H1 (cell line): ENCODE results near the gene IQCC. TPM values are rescaled to one million over a fixed set of nuclear protein-coding genes. Genes with fewer than 3 reads are reported as not detected.

Experiments
- CTCF ChIA-PET: fragments of 300-600 bp; sonication (Branson Sonifier 250); formaldehyde crosslinking; loops from one replicate; lab custom pipeline; 2021; ENCODE audit not compliant: partially characterized antibody; lab: Charles Lee
- POLR2A ChIA-PET: fragments of 300-600 bp; sonication (Branson Sonifier 250); formaldehyde crosslinking; loops from one replicate; lab custom pipeline; 2021; ENCODE audit warnings: inconsistent platforms; ENCODE audit not compliant: partially characterized antibody; lab: Charles Lee
- DNase-seq, 2 experiments: peaks; one replicate each; pipeline versions ENCODE4 v3.0.0 to v3.0.0-alpha.2; 2010 to 2022; ENCODE audit warnings: low spot score in 2 of 2, low read depth in 1 of 2, mixed read lengths in 1 of 2
- FAIRE-seq: peaks from 2 replicates; lab custom pipeline; 2011; peaks lifted over from hg19 to GRCh38; lab: Jason Lieb, UNC
- H2AFZ ChIP-seq: 2 replicates; pipeline ENCODE4 v1.8.1; 2012; ENCODE audit warnings: low read length, inconsistent platforms
- H2AK5ac ChIP-seq: 2 replicates; pipeline ENCODE4 v1.6.1; 2013; ENCODE audit warnings: low read depth, low read length
- H2BK120ac ChIP-seq: replicated peaks from 2 replicates; pipeline ENCODE3; 2013; ENCODE audit warnings: low read depth, low read length, inconsistent platforms
- H2BK12ac ChIP-seq: 2 replicates; pipeline ENCODE4 v1.6.1; 2013; ENCODE audit warnings: low read depth, low read length
- H2BK15ac ChIP-seq: 2 replicates; pipeline ENCODE4 v1.6.1; 2013; ENCODE audit warnings: low read length
- H2BK20ac ChIP-seq: 2 replicates; pipeline ENCODE4 v1.6.1; 2013; ENCODE audit warnings: low read length
- H2BK5ac ChIP-seq: 2 replicates; pipeline ENCODE4 v1.6.1; 2013; ENCODE audit warnings: low read depth, low read length
- H3K14ac ChIP-seq: 2 replicates; pipeline ENCODE4 v1.6.1; 2013; ENCODE audit warnings: inconsistent platforms; ENCODE audit not compliant: insufficient read length
- H3K18ac ChIP-seq: 2 replicates; pipeline ENCODE4 v1.6.1; 2013; ENCODE audit warnings: low read length; ENCODE audit errors: extremely low read depth
- H3K23ac ChIP-seq: 2 replicates; pipeline ENCODE4 v1.6.1; 2013; ENCODE audit warnings: inconsistent platforms; ENCODE audit not compliant: insufficient read length
- H3K23me2 ChIP-seq: 2 replicates; pipeline ENCODE4 v1.6.1; 2013; ENCODE audit warnings: low read depth, low read length
- H3K27ac ChIP-seq: 2 replicates; pipeline ENCODE4 v1.6.1; 2011; ENCODE audit warnings: low read depth, low read length, inconsistent platforms
- H3K27me3 ChIP-seq, 4 experiments: replicated peaks in 1 of 4; 1 replicate in 1 of 4; 2 replicates in 3 of 4; pipeline versions ENCODE4 v1.6.1 to v1.8.1; 2011 to 2013; ENCODE audit warnings: low read length in 3 of 4, mild to moderate bottlenecking in 3 of 4, inconsistent platforms in 2 of 4, mixed read lengths in 2 of 4, moderate library complexity in 1 of 4; ENCODE audit not compliant: control insufficient read depth in 3 of 4, insufficient read depth in 3 of 4; ENCODE audit errors: extremely low read depth in 1 of 4
- H3K36me3 ChIP-seq, 4 experiments: 2 replicates each; pipeline versions ENCODE4 v1.6.1 to v1.8.1; 2011 to 2013; ENCODE audit warnings: mild to moderate bottlenecking in 4 of 4, low read length in 3 of 4, moderate library complexity in 2 of 4, control low read depth in 1 of 4, inconsistent platforms in 1 of 4; ENCODE audit not compliant: insufficient read depth in 4 of 4, control insufficient read depth in 2 of 4
- H3K4ac ChIP-seq: replicated peaks from 2 replicates; pipeline ENCODE3; 2013; ENCODE audit warnings: low read length, low read depth, mixed read lengths, inconsistent platforms; ENCODE audit not compliant: insufficient read length
- H3K4me1 ChIP-seq, 4 experiments: replicated peaks in 1 of 4; 1 replicate in 1 of 4; 2 replicates in 3 of 4; pipeline versions ENCODE4 v1.6.1 to v1.8.1; 2011 to 2013; ENCODE audit warnings: low read length in 3 of 4, inconsistent platforms in 2 of 4, mixed read lengths in 1 of 4; ENCODE audit not compliant: insufficient read depth in 4 of 4, control insufficient read depth in 3 of 4
- H3K4me2 ChIP-seq, 2 experiments: 2 replicates each; pipeline versions ENCODE4 v1.6.1 to v1.8.1; 2011 to 2013; ENCODE audit warnings: low read depth in 2 of 2, low read length in 2 of 2, control low read depth in 1 of 2, inconsistent platforms in 1 of 2, mild to moderate bottlenecking in 1 of 2; ENCODE audit not compliant: insufficient read depth in 1 of 2
- H3K4me3 ChIP-seq, 4 experiments: fragments of 200-600, 300-600 bp in 1 of 4; sonication (generic), shearing (Covaris generic), sonication (Bioruptor Twin) in 1 of 4; 2 replicates each; pipeline versions ENCODE4 v1.5.1 to v1.8.1; 2011 to 2016; ENCODE audit warnings: low read length in 4 of 4, low read depth in 3 of 4, control low read depth in 2 of 4, inconsistent platforms in 2 of 4, mild to moderate bottlenecking in 2 of 4, mixed read lengths in 1 of 4, moderate library complexity in 1 of 4; ENCODE audit not compliant: insufficient read depth in 2 of 4; ENCODE audit errors: extremely low read depth in 1 of 4
- H3K56ac ChIP-seq: replicated peaks from 2 replicates; pipeline ENCODE3; 2013; ENCODE audit warnings: low read depth, mild to moderate bottlenecking, mixed read lengths, low read length, inconsistent platforms; ENCODE audit not compliant: insufficient read length
- H3K79me1 ChIP-seq: 2 replicates; pipeline ENCODE4 v1.6.1; 2013; ENCODE audit warnings: low read depth, low read length, control low read depth
- H3K79me2 ChIP-seq, 2 experiments: 2 replicates each; pipeline versions ENCODE4 v1.6.1 to v1.8.1; 2012 to 2013; ENCODE audit warnings: low read length in 2 of 2, mild to moderate bottlenecking in 2 of 2, inconsistent platforms in 1 of 2; ENCODE audit not compliant: insufficient read depth in 2 of 2, control insufficient read depth in 1 of 2
- H3K9ac ChIP-seq, 4 experiments: replicated peaks in 1 of 4; 1 replicate in 1 of 4; 2 replicates in 3 of 4; pipeline versions ENCODE4 v1.6.1 to v1.8.1; 2011 to 2013; ENCODE audit warnings: low read depth in 3 of 4, low read length in 3 of 4, control low read depth in 2 of 4, mild to moderate bottlenecking in 2 of 4, moderate library complexity in 2 of 4, inconsistent platforms in 1 of 4; ENCODE audit errors: extremely low read depth in 1 of 4
- H3K9me3 ChIP-seq, 2 experiments: 2 replicates each; pipeline versions ENCODE4 v1.6.1 to v1.8.1; 2012 to 2013; ENCODE audit warnings: mild to moderate bottlenecking in 2 of 2, moderate library complexity in 2 of 2, control low read depth in 1 of 2, inconsistent platforms in 1 of 2, low read depth in 1 of 2, low read length in 1 of 2, mixed read lengths in 1 of 2; ENCODE audit not compliant: insufficient read depth in 2 of 2
- H4K20me1 ChIP-seq, 2 experiments: replicated peaks in 1 of 2; 2 replicates each; pipeline versions ENCODE3 to v1.8.1; 2011 to 2013; ENCODE audit warnings: inconsistent platforms in 2 of 2, low read length in 2 of 2, mild to moderate bottlenecking in 1 of 2; ENCODE audit not compliant: insufficient read depth in 2 of 2, control insufficient read depth in 1 of 2
- H4K5ac ChIP-seq: 2 replicates; pipeline ENCODE4 v1.6.1; 2013; ENCODE audit warnings: low read length, low read depth, mixed read lengths, inconsistent platforms; ENCODE audit not compliant: insufficient read length
- H4K8ac ChIP-seq: 2 replicates; pipeline ENCODE4 v1.8.0; 2013; ENCODE audit warnings: mild to moderate bottlenecking, moderate library complexity, low read length, inconsistent platforms; ENCODE audit not compliant: insufficient read depth; ENCODE audit errors: extremely low read depth
- H4K91ac ChIP-seq: replicated peaks from 2 replicates; pipeline ENCODE3; 2013; ENCODE audit warnings: low read length, mixed read lengths, inconsistent platforms; ENCODE audit not compliant: insufficient read length
- BACH1 ChIP-seq: IDR thresholded peaks from 2 replicates; pipeline ENCODE4 v1.6.1; 2012; ENCODE audit warnings: low read length, improper control_type of control experiment
- CBX8 ChIP-seq: fragments of 300-800, 300-1000 bp; sonication (generic); IDR thresholded peaks from 2 replicates; pipeline ENCODE4 v1.7.1; 2016; ENCODE audit warnings: low read depth, low read length, borderline replicate concordance
- EZH2 ChIP-seq: fragments of 200-600 bp; sonication (generic); IDR thresholded peaks from 2 replicates; pipeline ENCODE4 v1.7.1; 2012; ENCODE audit warnings: low read depth, mild to moderate bottlenecking, moderate library complexity, low read length, inconsistent platforms; ENCODE audit not compliant: severe bottlenecking
- JUN ChIP-seq: IDR thresholded peaks from 2 replicates; pipeline ENCODE4 v1.6.1; 2011; ENCODE audit warnings: low read depth, mild to moderate bottlenecking, improper control_type of control experiment, low read length
- JUND ChIP-seq: IDR thresholded peaks from 2 replicates; pipeline ENCODE4 v1.6.1; 2011; ENCODE audit warnings: mild to moderate bottlenecking, improper control_type of control experiment, low read length
- RBBP5 ChIP-seq: IDR thresholded peaks from 2 replicates; pipeline ENCODE4 v1.7.1; 2012; ENCODE audit warnings: low read depth, mild to moderate bottlenecking, inconsistent platforms, low read length, moderate library complexity, borderline replicate concordance
- RNF2 ChIP-seq: fragments of 200-900, 300-1000 bp; sonication (generic); IDR thresholded peaks from 2 replicates; pipeline ENCODE4 v1.7.1; 2016; ENCODE audit warnings: borderline replicate concordance, low read depth, mild to moderate bottlenecking, antibody characterized with exemption, low read length; ENCODE audit not compliant: poor library complexity, severe bottlenecking; ENCODE audit errors: missing control alignments
- RXRA ChIP-seq: IDR thresholded peaks from 2 replicates; pipeline ENCODE4 v1.6.1; 2011; ENCODE audit warnings: low read depth, mild to moderate bottlenecking, low read length, moderate library complexity; ENCODE audit not compliant: insufficient read depth
- SP1 ChIP-seq: IDR thresholded peaks from 2 replicates; pipeline ENCODE4 v1.6.1; 2011; ENCODE audit warnings: low read depth, low read length
- TEAD4 ChIP-seq: IDR thresholded peaks from 2 replicates; pipeline ENCODE4 v1.6.1; 2012; ENCODE audit warnings: low read depth, low read length, inconsistent platforms, mixed read lengths
- USF2 ChIP-seq: IDR thresholded peaks from 2 replicates; pipeline ENCODE4 v1.6.1; 2011; ENCODE audit warnings: low read length, improper control_type of control experiment
- YY1 ChIP-seq: IDR thresholded peaks from 2 replicates; pipeline ENCODE4 v1.6.1; 2011; ENCODE audit warnings: low read depth, mild to moderate bottlenecking, low read length
- ZNF274 ChIP-seq: IDR thresholded peaks from 2 replicates; pipeline ENCODE4 v1.7.0; 2012; ENCODE audit warnings: low read length, borderline replicate concordance; ENCODE audit errors: extremely low read depth
- WGBS, 2 experiments: shearing (Covaris generic) in 1 of 2; methylation state at CpG; one replicate each; pipeline versions ENCODE4 v1.1.6 to v1.1.7; 2013 to 2015; ENCODE audit warnings: low lambda C conversion rate in 2 of 2, mixed read lengths in 2 of 2, inconsistent platforms in 1 of 2, low coverage in 1 of 2, missing lambda C conversion rate in 1 of 2; ENCODE audit not compliant: insufficient replicate concordance in 2 of 2, insufficient coverage in 1 of 2, insufficient read length in 1 of 2; ENCODE audit errors: extremely low coverage in 1 of 2, missing lambda C conversion rate in 1 of 2; 5-methylcytosine and 5-hydroxymethylcytosine counted together
- polyA plus RNA-seq, 7 experiments: library from polyadenylated mRNA; depleted of rRNA in 3 of 7; stranded (reverse) in 5 of 7; unstranded in 2 of 7; fragments of >200 nt in 5 of 7; fragments of 200-250 nt in 2 of 7; gene quantifications; 1 replicate in 5 of 7; 2 replicates in 1 of 7; 4 replicates in 1 of 7; pipeline versions ENCODE4 v1.2.1 to v1.2.3, GENCODE V29; 2011 to 2013; ENCODE audit warnings: missing spikeins in 2 of 7, mixed read lengths in 2 of 7
- total RNA-seq: library from RNA; stranded (reverse); fragmentation: NEBNext Ultra II Directional; extraction: Animal tissue kit (Norgen Biotek cat#: 25700); gene quantifications from 2 replicates; pipeline ENCODE4 v1.2.1, GENCODE V29; 2021

The IQCC gene
- total and polyA plus RNA-seq, 2 of the 8 experiments (the other 6 are each of a cell fraction or from before 2014, with no cell fraction given), result 2.5 to 4.2 TPM

GRCh38 chr1:32187850-32188249, 17.6 kb upstream of the IQCC start:
- Histone ChIP-seq H3K79me2 (peaks cover 4 to 22% of the 10 kb centered on the region in 2 experiments), H2BK15ac (no peak overlapping the region), H2BK20ac (no peak overlapping the region), H2BK5ac (no peak overlapping the region), H3K4me1 (no peaks in the 10 kb centered on the region), H3K14ac (no peak overlapping the region), H3K4ac (no peak overlapping the region), H2AFZ (no peak overlapping the region), H3K23ac (no peak overlapping the region), H3K4me2 (no peak overlapping the region), H3K27ac (no peak overlapping the region), H3K56ac (no peak overlapping the region), H3K79me1 (no peaks in the 10 kb centered on the region), H3K23me2 (no peaks in the 10 kb centered on the region), H2BK120ac (no peak overlapping the region), H3K27me3 (no peaks in the 10 kb centered on the region), H3K9me3 (no peaks in the 10 kb centered on the region), H4K8ac (no peak overlapping the region), H3K18ac (no peak overlapping the region), H3K9ac (no peak overlapping the region), H4K91ac (no peak overlapping the region), H3K4me3 (no peak overlapping the region), H4K20me1 (peaks cover 6 to 17% of the 10 kb centered on the region in 2 experiments), H2BK12ac (no peak overlapping the region), H4K5ac (no peak overlapping the region), H3K36me3 (peaks cover 44 to 84% (median 74%) of the 10 kb centered on the region in 4 experiments), H2AK5ac (no peak overlapping the region)
- WGBS, 2 experiments, result 87% methylated on average over 9 of the region's 9 CpGs; no CpG with 5 or more reads in 1 of the 2 experiments
- DNase-seq (no peak), FAIRE-seq (no peak)
- ChIA-PET CTCF (interaction anchor here (0.9 kb wide), 1 partner anchor 12 kb away, joined by 4 read pairs; the partner anchor contains the start of gene CCDC28B), POLR2A (interaction anchor here (0.9 to 21.3 kb wide), 3 partner anchors 3 to 52 kb away, joined by 3 to 332 read pairs (median 332); partner anchors contain the start of genes CCDC28B, IQCC and TXLNA)
- TF ChIP-seq RXRA (no peak), CBX8 (no peak), JUND (no peak), JUN (no peak), RBBP5 (no peak), SP1 (no peak), EZH2 (no peak), YY1 (no peak), ZNF274 (no peak), TEAD4 (no peak), USF2 (no peak), RNF2 (no peak), BACH1 (no peak)
